HCT116 (cell line): ENCODE measurements around the gene SUGCT. TPM values are rescaled to one million over a fixed set of nuclear protein-coding genes. Genes with fewer than 3 reads are reported as not detected.

Experiments used
- ATAC-seq: fragments of 200-7000 bp; cut with Tn5 transposase; 2 replicates; pipeline ENCODE4 v1.9.1; 2020; ENCODE audit warnings: mild to moderate bottlenecking, moderate library complexity
- BruUV-seq: library from RNA; stranded (reverse); fragments of 400-500 nt; replicated peaks from 2 replicates; lab custom pipeline; 2021; lab: Mats Ljungman, UMichigan
- CTCF ChIA-PET: fragments of 300-600 bp; sonication (Branson Sonifier 250); formaldehyde crosslinking; loops from one replicate; lab custom pipeline; 2021; ENCODE audit warnings: antibody characterized with exemption; lab: Charles Lee
- POLR2A ChIA-PET: fragments of 300-600, 350-600 bp; sonication (Branson Sonifier 250); formaldehyde crosslinking; loops from one replicate; lab custom pipeline; 2021; ENCODE audit warnings: antibody characterized with exemption; lab: Charles Lee
- RAD21 ChIA-PET, 2 experiments: fragments of 300-600 bp; sonication (Branson Sonifier 250); formaldehyde crosslinking; loops; one replicate each; lab custom pipeline; 2023; ENCODE audit warnings: low total read pairs in 2 of 2; ENCODE audit not compliant: uncharacterized antibody in 2 of 2, unreplicated experiment in 2 of 2, low non-redundant PET in 1 of 2; lab: Charles Lee
- DNase-seq: peaks from one replicate; pipeline ENCODE4 v3.0.0-alpha.2; 2010; ENCODE audit warnings: low read depth, low spot score
- H2AFZ ChIP-seq: fragments of 200-600 bp; shearing (Covaris generic), sonication (generic); 2 replicates; pipeline ENCODE4 v1.6.1; 2017; ENCODE audit warnings: low read depth, mixed run types, mixed read lengths, antibody characterized with exemption, low read length; ENCODE audit not compliant: poor library complexity, severe bottlenecking
- H3K27ac ChIP-seq: 2 replicates; pipeline ENCODE4 v1.5.1; 2012; ENCODE audit warnings: low read depth, low read length
- H3K27me3 ChIP-seq: fragments of 200-600 bp; sonication (generic); 2 replicates; pipeline ENCODE4 v1.6.1; 2016; ENCODE audit warnings: mixed run types, low read length, mixed read lengths; ENCODE audit not compliant: insufficient read depth
- H3K36me3 ChIP-seq, 2 experiments: fragments of 200-500 bp in 1 of 2; fragments of 200-600 bp in 1 of 2; sonication (Bioruptor generic) in 1 of 2; sonication (generic) in 1 of 2; 2 replicates each; pipeline versions ENCODE4 v1.5.1 to v1.6.1; 2014 to 2016; ENCODE audit warnings: low read length in 2 of 2, inconsistent platforms in 1 of 2, mixed read lengths in 1 of 2, mixed run types in 1 of 2; ENCODE audit not compliant: insufficient read depth in 2 of 2, control insufficient read depth in 1 of 2
- H3K4me1 ChIP-seq, 2 experiments: fragments of 200-600 bp in 1 of 2; sonication (generic) in 1 of 2; 2 replicates each; pipeline versions ENCODE4 v1.5.1 to v1.6.1; 2012 to 2017; ENCODE audit warnings: low read length in 2 of 2, inconsistent platforms in 1 of 2, mild to moderate bottlenecking in 1 of 2, mixed read lengths in 1 of 2, mixed run types in 1 of 2, moderate library complexity in 1 of 2; ENCODE audit not compliant: insufficient read depth in 2 of 2, control insufficient read depth in 1 of 2
- H3K4me2 ChIP-seq: fragments of 200-600 bp; sonication (generic); 2 replicates; pipeline ENCODE4 v1.6.1; 2017; ENCODE audit warnings: mixed run types, low read length, mixed read lengths
- H3K4me3 ChIP-seq, 2 experiments: fragments of 200-600 bp in 1 of 2; sonication (generic) in 1 of 2; replicated peaks in 1 of 2; 2 replicates each; pipeline ENCODE4 v1.5.1; 2011 to 2016; ENCODE audit warnings: low read length in 2 of 2, control low read depth in 1 of 2, low read depth in 1 of 2, mild to moderate bottlenecking in 1 of 2, mixed read lengths in 1 of 2, mixed run types in 1 of 2
- H3K79me2 ChIP-seq: fragments of 200-600 bp; sonication (generic); 2 replicates; pipeline ENCODE4 v1.6.1; 2017; ENCODE audit warnings: mild to moderate bottlenecking, mixed run types, low read length, moderate library complexity, mixed read lengths; ENCODE audit not compliant: insufficient read depth
- H3K9ac ChIP-seq: fragments of 200-600 bp; sonication (generic); 2 replicates; pipeline ENCODE4 v1.6.1; 2016; ENCODE audit warnings: low read length, mixed read lengths
- H3K9me2 ChIP-seq: fragments of 200-600 bp; sonication (generic), shearing (Covaris generic); 2 replicates; pipeline ENCODE4 v1.6.1; 2017; ENCODE audit warnings: mixed run types, mild to moderate bottlenecking, moderate library complexity; ENCODE audit not compliant: insufficient read depth
- H3K9me3 ChIP-seq, 2 experiments: fragments of 200-500 bp in 1 of 2; fragments of 200-600 bp in 1 of 2; sonication (Bioruptor generic) in 1 of 2; sonication (generic) in 1 of 2; 2 replicates each; pipeline ENCODE4 v1.6.1; 2014 to 2017; ENCODE audit warnings: low read length in 2 of 2, mixed read lengths in 2 of 2, inconsistent platforms in 1 of 2, low read depth in 1 of 2, mild to moderate bottlenecking in 1 of 2, mixed run types in 1 of 2, moderate library complexity in 1 of 2; ENCODE audit not compliant: control insufficient read depth in 1 of 2, insufficient read depth in 1 of 2
- H4K20me1 ChIP-seq: fragments of 200-600 bp; sonication (generic), shearing (Covaris generic); 2 replicates; pipeline ENCODE4 v1.6.1; 2017; ENCODE audit warnings: mixed run types, mild to moderate bottlenecking, moderate library complexity; ENCODE audit not compliant: insufficient read depth
- CBX3 ChIP-seq: IDR thresholded peaks from 2 replicates; pipeline ENCODE4 v1.6.1; 2012; ENCODE audit warnings: low read depth
- CTCF ChIP-seq, 3 experiments: fragments of 200-600 bp in 1 of 3; sonication (generic) in 1 of 3; IDR thresholded peaks in 2 of 3; conservative IDR thresholded peaks in 1 of 3; 2 replicates each; pipeline ENCODE4 v1.5.1; 2012 to 2017; ENCODE audit warnings: low read depth in 2 of 3, low read length in 2 of 3, antibody characterized with exemption in 1 of 3, borderline replicate concordance in 1 of 3, control low read depth in 1 of 3, mild to moderate bottlenecking in 1 of 3, mixed read lengths in 1 of 3, mixed run types in 1 of 3, moderate library complexity in 1 of 3; ENCODE audit not compliant: insufficient read depth in 1 of 3
- EZH2 ChIP-seq: fragments of 200-600 bp; sonication (generic); IDR thresholded peaks from 2 replicates; pipeline ENCODE4 v1.6.1; 2017; ENCODE audit warnings: antibody characterized with exemption, mixed run types
- POLR2A ChIP-seq: IDR thresholded peaks from 2 replicates; pipeline ENCODE4 v1.7.0; 2011; ENCODE audit warnings: borderline replicate concordance; ENCODE audit not compliant: insufficient read depth, insufficient read length; ENCODE audit errors: extremely low read depth
- POLR2AphosphoS5 ChIP-seq: IDR thresholded peaks from 2 replicates; pipeline ENCODE4 v1.6.1; 2011; ENCODE audit warnings: mild to moderate bottlenecking, low read depth, low read length, moderate library complexity
- RAD21 ChIP-seq: IDR thresholded peaks from 2 replicates; pipeline ENCODE4 v1.6.1; 2012; ENCODE audit warnings: low read depth, mild to moderate bottlenecking
- REST ChIP-seq: IDR thresholded peaks from 2 replicates; pipeline ENCODE4 v1.6.1; 2012; ENCODE audit warnings: low read depth
- YY1 ChIP-seq: IDR thresholded peaks from 2 replicates; pipeline ENCODE4 v1.6.1; 2011; ENCODE audit warnings: low read length, low read depth, moderate library complexity, mild to moderate bottlenecking; ENCODE audit not compliant: insufficient replicate concordance; ENCODE audit errors: extremely low read depth
- ZFX ChIP-seq: fragments of 450-650 bp; IDR thresholded peaks from 2 replicates; pipeline ENCODE4 v1.6.1; 2017
- ZNF274 ChIP-seq: fragments of 200-500 bp; sonication (Bioruptor generic); IDR thresholded peaks from 2 replicates; pipeline ENCODE4 v1.6.1; 2014; ENCODE audit warnings: mild to moderate bottlenecking, low read depth, low read length, inconsistent platforms
- intact Hi-C: fragments of 100-400 bp; cut with micrococcal nuclease; formaldehyde crosslinking; loops from 2 replicates; pipeline ENCODE4 v1.10.0; 2022
- total RNA-seq: library from RNA; stranded (reverse); gene quantifications from one replicate; pipeline ENCODE4 v1.2.1, GENCODE V29; 2021; ENCODE audit not compliant: unreplicated experiment

The SUGCT gene
- total RNA-seq, 1 experiment from 2014 or later = 4.4 TPM

- no peak overlapping the region for H3K9ac ChIP-seq
- DNase-seq (no peak), ATAC-seq (no peak)
- TF ChIP-seq YY1 = no peak
- TF ChIP-seq CBX3 = no peak
- no peak for TF ChIP-seq ZFX
- TF ChIP-seq CTCF (IDR thresholded peaks at IDR 0.05 in 2 of 3, conservative IDR thresholded peaks at IDR 0.05 in 1 of 3; ENCODE audit: borderline replicate concordance in 1 of 3, insufficient read depth in 1 of 3, low read depth in 2 of 3, low read length in 2 of 3) = no peak
- no peak for TF ChIP-seq ZNF274
- no peak for TF ChIP-seq EZH2
- TF ChIP-seq POLR2A = no peak
- no peak for TF ChIP-seq RAD21
- TF ChIP-seq POLR2AphosphoS5 = no peak
- no peak for TF ChIP-seq REST
- ChIA-PET RAD21 (no interaction called here), CTCF (no interaction called here), POLR2A (no interaction called here)
- H3K4me1 ChIP-seq = no peaks in the 10 kb centered on the region
- no peak overlapping the region for H3K27ac ChIP-seq
- H4K20me1 ChIP-seq = no peaks in the 10 kb centered on the region
- no peaks in the 10 kb centered on the region for H3K36me3 ChIP-seq
- H3K79me2 ChIP-seq = no peaks in the 10 kb centered on the region
- intact Hi-C loops = no loop called here
- no peak overlapping the region for H3K4me3 ChIP-seq
- H3K27me3 ChIP-seq = no peaks in the 10 kb centered on the region
- H2AFZ ChIP-seq = no peak overlapping the region
- no peaks in the 10 kb centered on the region for H3K9me3 ChIP-seq
- no peak overlapping the region for H3K4me2 ChIP-seq
- no peaks in the 10 kb centered on the region for H3K9me2 ChIP-seq
- no TSS peak for BruUV-seq
Observed at GRCh38 chr7:40425696-40426095, 290.9 kb downstream of the SUGCT start.
